Measurements from ENCODE around the gene RIPK1. TPM values are rescaled to one million over a fixed set of nuclear protein-coding genes. Genes with fewer than 3 reads are reported as not detected.

RIPK1 gene
- total and polyA plus RNA-seq, 10 of the 15 experiments (the other 5 are each of a cell fraction or from before 2014, with no cell fraction given) = 1.6 to 11.2 (median 6.3) TPM

DNA sequence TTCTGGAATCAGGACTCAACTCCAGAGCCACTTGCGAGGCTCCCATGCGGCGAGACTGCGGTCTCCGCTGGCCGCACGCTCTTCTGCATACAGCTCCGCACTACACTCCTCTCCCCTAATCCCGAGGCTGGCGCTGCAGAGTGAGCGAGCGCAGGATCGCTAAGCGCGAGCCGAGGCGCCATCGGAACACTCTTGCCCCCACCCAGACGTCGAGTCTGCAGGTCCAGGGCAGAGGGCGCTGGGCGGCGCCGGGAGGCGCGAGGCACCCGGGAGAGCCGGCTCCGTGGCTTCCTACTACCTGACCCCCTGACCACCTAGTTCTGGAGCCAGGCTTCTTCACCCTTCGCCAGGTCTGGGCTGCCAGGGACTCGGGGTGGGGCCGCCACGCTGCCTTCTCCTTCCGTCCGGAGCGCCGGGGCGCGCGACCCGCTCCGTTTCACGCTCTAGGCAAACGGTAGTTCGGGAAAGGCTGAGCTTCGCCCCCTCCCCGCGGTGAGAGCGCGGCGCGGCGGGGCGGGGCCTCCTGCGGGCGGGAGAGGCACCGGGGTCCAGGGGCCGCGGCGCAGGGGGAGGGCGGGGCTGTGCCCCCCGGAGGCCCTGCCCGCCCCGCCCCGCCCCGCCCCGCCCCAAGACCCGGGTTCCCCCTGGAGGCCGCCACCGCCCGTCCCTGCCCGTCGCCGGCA lies 94.4 kb downstream of the RIPK1 start:
- in situ Hi-C loops (cut with MboI) = no loop called here
- Histone ChIP-seq H3K79me2 (ENCODE audit: control insufficient read depth, insufficient read depth, low read length) (no peaks in the 10 kb centered on the region), H3K9ac (ENCODE audit: control insufficient read depth, insufficient read depth, low read length) (peak overlapping the region; percentile 34; the same call in 1 of the 2 replicates), H2AFZ (ENCODE audit: control insufficient read depth, low read depth, low read length) (peak overlapping the region; percentile 87), H3K9me3 (replicated peaks; ENCODE audit: control insufficient read depth, insufficient read depth, low read length) (no peaks in the 10 kb centered on the region), H3K4me1 (ENCODE audit: control insufficient read depth, insufficient read depth, low read length) (peaks cover 5% of the 10 kb centered on the region), H3K27ac (ENCODE audit: control insufficient read depth, insufficient read depth) (peak overlapping the region; percentile 33; the same call in 1 of the 2 replicates), H3K4me2 (ENCODE audit: control insufficient read depth, insufficient read depth) (peak overlapping the region; percentile 77), H3K36me3 (ENCODE audit: control insufficient read depth in 2 of 2, insufficient read depth in 2 of 2, low read length in 1 of 2) (no peaks in the 10 kb centered on the region), H4K20me1 (ENCODE audit: control insufficient read depth, insufficient read depth) (no peaks in the 10 kb centered on the region), H3K27me3 (replicated peaks in 1 of 2; ENCODE audit: control insufficient read depth in 2 of 2, insufficient read depth in 2 of 2, low read length in 1 of 2) (peaks cover 0 to 2% of the 10 kb centered on the region in 2 experiments; a peak in 1 of 4 replicates), H3K4me3 (peak overlapping the region; percentile 63; the same call in 1 of the 2 replicates)
- WGBS (ENCODE audit: insufficient coverage, insufficient replicate concordance, low lambda C conversion rate, missing lambda C conversion rate) = 4% methylated on average over 31 of the region's 74 CpGs
- no TSS peak for BruUV-seq (replicated peaks)
- intact Hi-C loops (cut with micrococcal nuclease; ENCODE audit: unreplicated experiment) = loop anchor here (2.0 kb wide), 1 partner anchor 46 kb away; no protein-coding TSS in a partner anchor
- ChIA-PET RAD21 (ENCODE audit: unreplicated experiment) (interaction anchor here (0.6 to 1.5 kb wide), 5 partner anchors 32 to 1034 kb away, joined by 3 to 4 read pairs (median 3); no protein-coding TSS in a partner anchor), SMC1A (ENCODE audit: uncharacterized antibody, unreplicated experiment) (interaction anchor here (0.6 to 1.3 kb wide), 2 partner anchors 92 to 317 kb away, joined by 3 read pairs; no protein-coding TSS in a partner anchor), CTCF (interaction anchor here (0.6 to 2.1 kb wide), 3 partner anchors 37 to 132 kb away, joined by 3 to 12 read pairs (median 4); no protein-coding TSS in a partner anchor), POLR2A (interaction anchor here (0.6 to 0.7 kb wide), 2 partner anchors 9 to 94 kb away, joined by 3 to 4 read pairs; no protein-coding TSS in a partner anchor)
- ATAC-seq = peak; percentile 90
- DNase-seq (ENCODE audit: low read depth, low spot score) = no peak
- no peak for FAIRE-seq
- TF ChIP-seq, protein P1, sequence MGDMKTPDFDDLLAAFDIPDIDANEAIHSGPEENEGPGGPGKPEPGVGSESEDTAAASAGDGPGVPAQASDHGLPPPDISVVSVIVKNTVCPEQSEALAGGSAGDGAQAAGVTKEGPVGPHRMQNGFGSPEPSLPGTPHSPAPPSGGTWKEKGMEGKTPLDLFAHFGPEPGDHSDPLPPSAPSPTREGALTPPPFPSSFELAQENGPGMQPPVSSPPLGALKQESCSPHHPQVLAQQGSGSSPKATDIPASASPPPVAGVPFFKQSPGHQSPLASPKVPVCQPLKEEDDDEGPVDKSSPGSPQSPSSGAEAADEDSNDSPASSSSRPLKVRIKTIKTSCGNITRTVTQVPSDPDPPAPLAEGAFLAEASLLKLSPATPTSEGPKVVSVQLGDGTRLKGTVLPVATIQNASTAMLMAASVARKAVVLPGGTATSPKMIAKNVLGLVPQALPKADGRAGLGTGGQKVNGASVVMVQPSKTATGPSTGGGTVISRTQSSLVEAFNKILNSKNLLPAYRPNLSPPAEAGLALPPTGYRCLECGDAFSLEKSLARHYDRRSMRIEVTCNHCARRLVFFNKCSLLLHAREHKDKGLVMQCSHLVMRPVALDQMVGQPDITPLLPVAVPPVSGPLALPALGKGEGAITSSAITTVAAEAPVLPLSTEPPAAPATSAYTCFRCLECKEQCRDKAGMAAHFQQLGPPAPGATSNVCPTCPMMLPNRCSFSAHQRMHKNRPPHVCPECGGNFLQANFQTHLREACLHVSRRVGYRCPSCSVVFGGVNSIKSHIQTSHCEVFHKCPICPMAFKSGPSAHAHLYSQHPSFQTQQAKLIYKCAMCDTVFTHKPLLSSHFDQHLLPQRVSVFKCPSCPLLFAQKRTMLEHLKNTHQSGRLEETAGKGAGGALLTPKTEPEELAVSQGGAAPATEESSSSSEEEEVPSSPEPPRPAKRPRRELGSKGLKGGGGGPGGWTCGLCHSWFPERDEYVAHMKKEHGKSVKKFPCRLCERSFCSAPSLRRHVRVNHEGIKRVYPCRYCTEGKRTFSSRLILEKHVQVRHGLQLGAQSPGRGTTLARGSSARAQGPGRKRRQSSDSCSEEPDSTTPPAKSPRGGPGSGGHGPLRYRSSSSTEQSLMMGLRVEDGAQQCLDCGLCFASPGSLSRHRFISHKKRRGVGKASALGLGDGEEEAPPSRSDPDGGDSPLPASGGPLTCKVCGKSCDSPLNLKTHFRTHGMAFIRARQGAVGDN (IDR thresholded peaks at IDR 0.05) = no peak
- TF ChIP-seq, protein P2, sequence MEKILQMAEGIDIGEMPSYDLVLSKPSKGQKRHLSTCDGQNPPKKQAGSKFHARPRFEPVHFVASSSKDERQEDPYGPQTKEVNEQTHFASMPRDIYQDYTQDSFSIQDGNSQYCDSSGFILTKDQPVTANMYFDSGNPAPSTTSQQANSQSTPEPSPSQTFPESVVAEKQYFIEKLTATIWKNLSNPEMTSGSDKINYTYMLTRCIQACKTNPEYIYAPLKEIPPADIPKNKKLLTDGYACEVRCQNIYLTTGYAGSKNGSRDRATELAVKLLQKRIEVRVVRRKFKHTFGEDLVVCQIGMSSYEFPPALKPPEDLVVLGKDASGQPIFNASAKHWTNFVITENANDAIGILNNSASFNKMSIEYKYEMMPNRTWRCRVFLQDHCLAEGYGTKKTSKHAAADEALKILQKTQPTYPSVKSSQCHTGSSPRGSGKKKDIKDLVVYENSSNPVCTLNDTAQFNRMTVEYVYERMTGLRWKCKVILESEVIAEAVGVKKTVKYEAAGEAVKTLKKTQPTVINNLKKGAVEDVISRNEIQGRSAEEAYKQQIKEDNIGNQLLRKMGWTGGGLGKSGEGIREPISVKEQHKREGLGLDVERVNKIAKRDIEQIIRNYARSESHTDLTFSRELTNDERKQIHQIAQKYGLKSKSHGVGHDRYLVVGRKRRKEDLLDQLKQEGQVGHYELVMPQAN (conservative IDR thresholded peaks at IDR 0.05) = no peak
- TF ChIP-seq FOXK2 (IDR thresholded peaks at IDR 0.05) = no peak
- no peak for TF ChIP-seq CEBPB (IDR thresholded peaks at IDR 0.05; ENCODE audit: borderline replicate concordance in 1 of 2, low read depth in 2 of 2, low read length in 2 of 2)
- peak; percentile 69; the same call in 1 of the 2 replicates for TF ChIP-seq GATAD2B (conservative IDR thresholded peaks at IDR 0.05; ENCODE audit: low read depth)
- TF ChIP-seq BCL11A (IDR thresholded peaks at IDR 0.05; ENCODE audit: low read depth, low read length) = no peak
- TF ChIP-seq, protein P3, sequence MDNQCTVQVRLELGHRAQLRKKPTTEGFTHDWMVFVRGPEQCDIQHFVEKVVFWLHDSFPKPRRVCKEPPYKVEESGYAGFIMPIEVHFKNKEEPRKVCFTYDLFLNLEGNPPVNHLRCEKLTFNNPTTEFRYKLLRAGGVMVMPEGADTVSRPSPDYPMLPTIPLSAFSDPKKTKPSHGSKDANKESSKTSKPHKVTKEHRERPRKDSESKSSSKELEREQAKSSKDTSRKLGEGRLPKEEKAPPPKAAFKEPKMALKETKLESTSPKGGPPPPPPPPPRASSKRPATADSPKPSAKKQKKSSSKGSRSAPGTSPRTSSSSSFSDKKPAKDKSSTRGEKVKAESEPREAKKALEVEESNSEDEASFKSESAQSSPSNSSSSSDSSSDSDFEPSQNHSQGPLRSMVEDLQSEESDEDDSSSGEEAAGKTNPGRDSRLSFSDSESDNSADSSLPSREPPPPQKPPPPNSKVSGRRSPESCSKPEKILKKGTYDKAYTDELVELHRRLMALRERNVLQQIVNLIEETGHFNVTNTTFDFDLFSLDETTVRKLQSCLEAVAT (IDR thresholded peaks at IDR 0.05) = peak; percentile 90
- TF ChIP-seq ZNF622 (IDR thresholded peaks at IDR 0.05) = no peak
- TF ChIP-seq IKZF1 (conservative IDR thresholded peaks at IDR 0.05) = peak; percentile 72
- TF ChIP-seq, protein P4, sequence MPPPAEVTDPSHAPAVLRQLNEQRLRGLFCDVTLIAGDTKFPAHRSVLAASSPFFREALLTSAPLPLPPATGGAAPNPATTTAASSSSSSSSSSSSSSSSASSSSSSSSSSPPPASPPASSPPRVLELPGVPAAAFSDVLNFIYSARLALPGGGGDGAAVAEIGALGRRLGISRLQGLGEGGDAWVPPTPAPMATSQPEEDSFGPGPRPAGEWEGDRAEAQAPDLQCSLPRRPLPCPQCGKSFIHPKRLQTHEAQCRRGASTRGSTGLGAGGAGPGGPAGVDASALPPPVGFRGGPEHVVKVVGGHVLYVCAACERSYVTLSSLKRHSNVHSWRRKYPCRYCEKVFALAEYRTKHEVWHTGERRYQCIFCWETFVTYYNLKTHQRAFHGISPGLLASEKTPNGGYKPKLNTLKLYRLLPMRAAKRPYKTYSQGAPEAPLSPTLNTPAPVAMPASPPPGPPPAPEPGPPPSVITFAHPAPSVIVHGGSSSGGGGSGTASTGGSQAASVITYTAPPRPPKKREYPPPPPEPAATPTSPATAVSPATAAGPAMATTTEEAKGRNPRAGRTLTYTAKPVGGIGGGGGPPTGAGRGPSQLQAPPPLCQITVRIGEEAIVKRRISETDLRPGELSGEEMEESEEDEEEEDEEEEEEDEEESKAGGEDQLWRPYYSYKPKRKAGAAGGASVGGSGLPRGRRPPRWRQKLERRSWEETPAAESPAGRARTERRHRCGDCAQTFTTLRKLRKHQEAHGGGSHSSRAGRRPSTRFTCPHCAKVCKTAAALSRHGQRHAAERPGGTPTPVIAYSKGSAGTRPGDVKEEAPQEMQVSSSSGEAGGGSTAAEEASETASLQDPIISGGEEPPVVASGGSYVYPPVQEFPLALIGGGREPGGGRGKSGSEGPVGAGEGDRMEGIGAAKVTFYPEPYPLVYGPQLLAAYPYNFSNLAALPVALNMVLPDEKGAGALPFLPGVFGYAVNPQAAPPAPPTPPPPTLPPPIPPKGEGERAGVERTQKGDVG (CRISPR knock-in tag; IDR thresholded peaks at IDR 0.05) = no peak
- no peak for TF ChIP-seq RELA (IDR thresholded peaks at IDR 0.05; ENCODE audit: borderline replicate concordance, partially characterized antibody)

Measured in GM12878 (cell line).